Measurements from ENCODE around the gene FOXC1. TPM values are rescaled to one million over a fixed set of nuclear protein-coding genes. Genes with fewer than 3 reads are reported as not detected.

FOXC1 gene
- polyA plus RNA-seq, 1 donor from 2014 or later = 0.09 TPM

Other genes with a start within 250 kb of the FOXC1 start
- gene FOXF2, start 220.3 kb upstream of the FOXC1 start, polyA plus RNA-seq = not detected in 2 replicates

Data from neural cell (in vitro differentiated cells).